ENCODE data around the gene HOXB1. TPM values are rescaled to one million over a fixed set of nuclear protein-coding genes. Genes with fewer than 3 reads are reported as not detected.

Gene HOXB1
- total and polyA plus RNA-seq, 2 of the 13 experiments (the other 11 are each of a cell fraction or from before 2014, with no cell fraction given) = not detected

DNA sequence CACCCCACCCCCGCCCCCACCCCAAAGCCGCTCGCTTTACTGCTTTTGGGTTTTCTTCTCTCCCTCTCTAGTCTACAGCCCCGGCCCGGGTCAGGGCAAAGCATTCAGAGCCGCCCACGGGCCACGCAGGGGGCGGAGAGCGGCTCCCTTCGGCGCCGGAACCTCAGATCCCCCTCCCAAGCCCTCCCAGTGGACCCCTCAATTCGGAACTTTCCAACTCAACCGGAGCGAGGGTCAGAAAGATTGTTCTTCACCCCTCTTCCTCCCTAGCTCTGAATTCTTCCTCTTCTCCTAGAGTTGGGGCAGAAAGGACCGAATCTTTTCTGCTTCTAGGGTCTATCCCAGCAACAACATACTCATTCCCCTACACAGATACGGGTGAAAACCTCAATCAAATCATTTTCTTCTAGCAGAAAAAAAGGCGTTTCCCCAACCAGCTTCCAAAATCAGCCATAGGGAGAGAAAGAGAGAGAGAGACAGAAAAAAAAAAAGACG lies 13.1 kb upstream of the HOXB1 start:
- H3K79me2 ChIP-seq (ENCODE audit: insufficient read depth, low read length) = no peaks in the 10 kb centered on the region
- WGBS (ENCODE audit: low lambda C conversion rate) = 32% methylated on average over 20 of the region's 20 CpGs
- peaks cover 8 to 97% of the 10 kb centered on the region in 2 experiments for H3K27me3 ChIP-seq (ENCODE audit: control insufficient read depth in 1 of 2, insufficient read depth in 2 of 2, low read length in 2 of 2)
- H3K27ac ChIP-seq (ENCODE audit: extremely low read length, insufficient read depth, low read length) = no peak overlapping the region
- no peaks in the 10 kb centered on the region for H3K9me3 ChIP-seq (ENCODE audit: low read length)
- no peak overlapping the region for H3K4me2 ChIP-seq (ENCODE audit: low read depth, low read length)
- ChIA-PET CTCF (ENCODE audit: low intra/inter-chr PET ratio, low total read pairs) (no interaction called here), POLR2A (no interaction called here)
- TF ChIP-seq TOPORS (CRISPR knock-in tag; IDR thresholded peaks at IDR 0.05) = no peak
- TF ChIP-seq ZNF616 (CRISPR knock-in tag; IDR thresholded peaks at IDR 0.05; ENCODE audit: low read depth) = no peak
- no peak for TF ChIP-seq ZNF816 (CRISPR knock-in tag; IDR thresholded peaks at IDR 0.05; ENCODE audit: borderline replicate concordance)
- no peak for TF ChIP-seq NCOA2 (CRISPR knock-in tag; IDR thresholded peaks at IDR 0.05)
- no peak for TF ChIP-seq STAT5B (CRISPR knock-in tag; IDR thresholded peaks at IDR 0.05)
- TF ChIP-seq REXO4 (CRISPR knock-in tag; IDR thresholded peaks at IDR 0.05; ENCODE audit: borderline replicate concordance) = no peak
- TF ChIP-seq, protein P1, sequence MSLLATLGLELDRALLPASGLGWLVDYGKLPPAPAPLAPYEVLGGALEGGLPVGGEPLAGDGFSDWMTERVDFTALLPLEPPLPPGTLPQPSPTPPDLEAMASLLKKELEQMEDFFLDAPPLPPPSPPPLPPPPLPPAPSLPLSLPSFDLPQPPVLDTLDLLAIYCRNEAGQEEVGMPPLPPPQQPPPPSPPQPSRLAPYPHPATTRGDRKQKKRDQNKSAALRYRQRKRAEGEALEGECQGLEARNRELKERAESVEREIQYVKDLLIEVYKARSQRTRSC (CRISPR knock-in tag; IDR thresholded peaks at IDR 0.05; ENCODE audit: low read depth) = no peak
- no peak for TF ChIP-seq PRDM10 (CRISPR knock-in tag; IDR thresholded peaks at IDR 0.05; ENCODE audit: low read depth)
- TF ChIP-seq ZNF776 (CRISPR knock-in tag; IDR thresholded peaks at IDR 0.05) = no peak
- TF ChIP-seq, protein P2, sequence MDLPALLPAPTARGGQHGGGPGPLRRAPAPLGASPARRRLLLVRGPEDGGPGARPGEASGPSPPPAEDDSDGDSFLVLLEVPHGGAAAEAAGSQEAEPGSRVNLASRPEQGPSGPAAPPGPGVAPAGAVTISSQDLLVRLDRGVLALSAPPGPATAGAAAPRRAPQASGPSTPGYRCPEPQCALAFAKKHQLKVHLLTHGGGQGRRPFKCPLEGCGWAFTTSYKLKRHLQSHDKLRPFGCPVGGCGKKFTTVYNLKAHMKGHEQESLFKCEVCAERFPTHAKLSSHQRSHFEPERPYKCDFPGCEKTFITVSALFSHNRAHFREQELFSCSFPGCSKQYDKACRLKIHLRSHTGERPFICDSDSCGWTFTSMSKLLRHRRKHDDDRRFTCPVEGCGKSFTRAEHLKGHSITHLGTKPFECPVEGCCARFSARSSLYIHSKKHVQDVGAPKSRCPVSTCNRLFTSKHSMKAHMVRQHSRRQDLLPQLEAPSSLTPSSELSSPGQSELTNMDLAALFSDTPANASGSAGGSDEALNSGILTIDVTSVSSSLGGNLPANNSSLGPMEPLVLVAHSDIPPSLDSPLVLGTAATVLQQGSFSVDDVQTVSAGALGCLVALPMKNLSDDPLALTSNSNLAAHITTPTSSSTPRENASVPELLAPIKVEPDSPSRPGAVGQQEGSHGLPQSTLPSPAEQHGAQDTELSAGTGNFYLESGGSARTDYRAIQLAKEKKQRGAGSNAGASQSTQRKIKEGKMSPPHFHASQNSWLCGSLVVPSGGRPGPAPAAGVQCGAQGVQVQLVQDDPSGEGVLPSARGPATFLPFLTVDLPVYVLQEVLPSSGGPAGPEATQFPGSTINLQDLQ (CRISPR knock-in tag; IDR thresholded peaks at IDR 0.05) = no peak
- TF ChIP-seq RBM22 (optimal IDR thresholded peaks at IDR 0.05; ENCODE audit: low read length) = no peak
- TF ChIP-seq ZNF770 (CRISPR knock-in tag; IDR thresholded peaks at IDR 0.05) = no peak
- TF ChIP-seq ZNF232 (CRISPR knock-in tag; IDR thresholded peaks at IDR 0.05; ENCODE audit: borderline replicate concordance) = no peak
- TF ChIP-seq BORCS8-MEF2B (CRISPR knock-in tag; IDR thresholded peaks at IDR 0.05) = no peak
- no peak for TF ChIP-seq FOXO1 (CRISPR knock-in tag; IDR thresholded peaks at IDR 0.05)
- no peak overlapping the region for H2AFZ ChIP-seq (ENCODE audit: low read length)
- no peaks in the 10 kb centered on the region for H3K4me1 ChIP-seq (ENCODE audit: insufficient read depth, low read length)
- no peak overlapping the region for H3K4me3 ChIP-seq (replicated peaks in 1 of 3; ENCODE audit: insufficient read depth in 1 of 3, low read depth in 2 of 3, low read length in 3 of 3)
- FAIRE-seq = no peak
- H3K36me3 ChIP-seq (replicated peaks in 1 of 2; ENCODE audit: control insufficient read depth in 1 of 2, insufficient read depth in 2 of 2, low read length in 2 of 2) = no peaks in the 10 kb centered on the region
- DNase-seq (ENCODE audit: low spot score) = no peak
- intact Hi-C loops (cut with micrococcal nuclease; ENCODE audit: unreplicated experiment) = no loop called here
- in situ Hi-C loops (cut with HindIII; ENCODE audit: extremely low pct_ligation_motif_present, low pct_unique_long_range_greater_than_20kb) = no loop called here
- no peak for ATAC-seq
- H3K9ac ChIP-seq (ENCODE audit: insufficient read depth, low read depth, low read length) = no peak overlapping the region
- no peaks in the 10 kb centered on the region for H4K20me1 ChIP-seq (ENCODE audit: insufficient read depth, low read length)
- no TSS peak for BruUV-seq (replicated peaks)
